Stimulated activated CD4-positive, alpha-beta T cell treated with anti-CD3 and anti-CD28 coated beads, TNF-alpha, amount 100 ng/mL, for 1 hour (primary cell): Measurements from ENCODE around the gene AOC1.
"Not testable (repeated sequence)": the region's sequence is repeated elsewhere in the genome, so short reads cannot be mapped to it uniquely, and the experiment has no call there.

Experiments used
- DNase-seq, 3 donors: peaks; one replicate each; pipeline ENCODE4 v3.0.0-alpha.2; 2020; ENCODE audit warnings: low read depth in 3 of 3, low spot score in 1 of 3

The AOC1 gene

DNA sequence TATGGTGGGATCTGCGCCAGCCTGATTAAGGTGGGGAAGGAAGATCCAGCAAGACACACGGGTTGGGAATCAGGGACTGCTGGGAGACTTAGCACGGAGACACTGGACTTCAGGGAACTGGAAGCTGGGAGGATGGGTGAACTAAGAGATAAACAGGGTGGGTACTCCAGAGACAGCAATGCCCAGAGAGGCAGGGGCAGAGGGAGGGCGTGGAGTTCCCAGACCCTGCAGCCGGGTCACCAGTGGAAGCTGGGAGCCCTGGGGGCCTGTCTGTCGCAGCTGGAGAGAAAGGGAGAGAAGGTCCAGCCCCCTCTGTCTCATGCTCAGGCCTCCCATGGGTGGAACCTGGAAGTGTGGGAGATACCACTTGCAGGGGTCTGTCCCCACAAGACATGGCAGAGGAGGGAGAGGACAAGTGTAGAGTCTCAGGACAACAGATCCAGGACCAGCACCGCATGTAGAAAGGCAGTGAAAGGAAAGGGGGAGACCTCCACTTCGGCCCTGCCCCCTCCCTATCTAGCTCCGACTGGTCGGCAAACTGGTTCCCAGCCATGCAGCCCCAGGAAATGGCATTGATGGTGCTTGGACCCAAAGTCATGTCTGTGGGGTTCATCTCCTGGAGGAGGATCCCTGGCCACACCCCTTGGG, 44.4 kb downstream of the AOC1 start:
- no peak for DNase-seq

- no peak for DNase-seq
Observed at GRCh38 chr7:150897502-150898474, 45.5 kb downstream of the AOC1 start.

- DNase-seq: peak; percentile 34 to 75 (median 56)
Observed at GRCh38 chr7:150898475-150899011, 46.2 kb downstream of the AOC1 start.

- no peak for DNase-seq
Observed at GRCh38 chr7:150900675-150901074, 48.4 kb downstream of the AOC1 start.

DNA sequence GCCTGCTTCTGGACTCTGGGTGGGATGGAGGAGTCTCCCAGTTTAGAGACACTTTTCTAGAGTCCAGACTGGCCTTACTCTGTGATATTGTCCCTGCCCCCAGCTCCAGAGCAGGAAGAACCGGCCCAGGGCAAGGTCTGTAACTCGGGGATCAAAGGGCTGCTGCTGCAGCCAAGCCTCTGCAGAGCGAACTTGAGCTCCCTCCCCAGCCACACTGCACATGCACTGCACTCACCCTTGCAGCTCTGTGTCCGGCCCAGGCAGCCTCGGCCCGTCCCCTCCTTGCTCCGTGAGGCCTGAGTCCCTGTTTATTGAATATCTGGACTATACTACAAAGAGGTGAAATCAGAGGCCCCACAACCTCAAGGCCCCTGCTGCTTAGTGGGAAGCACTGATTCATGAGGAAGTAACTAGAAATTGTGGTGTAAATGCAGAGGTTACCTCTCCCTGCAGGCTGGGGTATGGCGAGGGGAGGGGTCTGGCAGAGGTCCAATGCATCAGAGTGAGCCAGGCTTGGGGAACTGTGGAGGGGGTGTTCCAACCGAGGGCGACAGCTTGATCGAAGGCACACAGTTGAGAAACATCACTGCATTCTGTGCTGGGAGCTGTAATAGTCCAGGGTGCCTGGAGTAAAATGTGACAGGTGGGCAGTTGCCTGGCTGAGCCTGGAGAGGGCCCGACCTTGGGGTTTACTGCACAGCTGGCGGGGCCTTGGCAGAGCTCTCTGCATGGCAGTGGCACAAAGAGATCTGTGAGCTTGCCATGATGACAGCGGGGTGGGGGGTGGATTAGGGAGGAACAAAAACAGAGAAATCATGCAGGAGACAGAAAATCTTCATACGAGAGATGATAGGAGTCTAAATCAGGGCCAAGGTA, 49.1 kb downstream of the AOC1 start:
- no peak for DNase-seq

- DNase-seq: no peak
Observed at GRCh38 chr7:150902078-150903033, 50.0 kb downstream of the AOC1 start.

GRCh38 chr7:150903606-150904005, 51.3 kb downstream of the AOC1 start:
- DNase-seq: no peak

- DNase-seq: no peak
Observed at GRCh38 chr7:150904011-150904909, 51.9 kb downstream of the AOC1 start.

DNA sequence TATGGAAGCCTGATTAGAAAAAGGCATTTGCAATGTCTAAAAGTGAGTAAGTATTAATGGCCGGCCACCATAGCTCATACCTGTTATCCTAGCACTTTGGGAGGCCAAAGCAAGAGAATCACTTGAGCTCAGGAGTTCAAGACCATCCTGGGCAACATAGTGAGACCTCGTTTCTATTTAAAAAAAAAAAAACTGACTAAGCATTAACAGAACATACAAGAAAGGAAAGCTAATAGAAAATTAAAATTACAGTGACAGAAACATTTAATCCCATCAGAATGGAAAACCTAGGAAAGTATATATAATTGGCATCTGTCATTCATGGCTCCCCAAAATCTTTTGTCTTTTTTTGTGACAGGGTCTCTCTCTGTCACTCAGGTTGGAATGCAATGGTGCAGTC, 55.9 kb downstream of the AOC1 start:
- no peak for DNase-seq

GRCh38 chr7:150909200-150909995, 57.1 kb downstream of the AOC1 start:
- no peak for DNase-seq

- DNase-seq: not testable (repeated sequence)
Observed at GRCh38 chr7:150910305-150910995, 58.1 kb downstream of the AOC1 start.

DNA sequence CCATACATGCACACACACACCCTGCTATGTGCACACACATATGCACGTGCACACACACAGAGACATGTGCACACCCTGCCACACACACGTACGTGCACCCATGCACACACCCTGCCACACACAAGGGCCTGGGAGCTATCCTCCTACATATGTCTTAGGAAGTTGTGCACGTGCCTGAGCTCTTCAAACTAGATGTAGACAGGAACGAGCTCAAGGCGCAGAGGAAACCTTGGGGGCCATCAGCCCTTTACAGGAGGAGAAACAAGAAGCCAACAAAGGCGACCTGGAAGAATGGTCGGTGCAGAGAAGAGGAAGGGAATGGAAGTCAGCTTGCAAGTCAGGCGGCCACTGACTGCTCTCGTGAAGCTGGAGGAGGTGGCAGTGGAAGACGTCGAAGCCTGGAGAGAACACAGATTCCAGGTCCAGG, 58.7 kb downstream of the AOC1 start:
- DNase-seq: no peak
